ENCODE results near the gene ZFYVE28. TPM values are rescaled to one million over a fixed set of nuclear protein-coding genes. Genes with fewer than 3 reads are reported as not detected.

ZFYVE28 gene
- polyA plus RNA-seq, 1 of the 3 experiments (the other 2 are of a cell fraction) = 3.2 TPM

GRCh38 chr4:2407991-2408342, 10.5 kb downstream of the ZFYVE28 start:
- H3F3A ChIP-seq (replicated peaks; ENCODE audit: insufficient read depth) = peaks cover 9% of the 10 kb centered on the region
- POLR2A ChIA-PET = no interaction called here
- no peak overlapping the region for H3K4me3 ChIP-seq (ENCODE audit: low read depth in 2 of 2, low read length in 1 of 2)
- WGBS (ENCODE audit: low lambda C conversion rate) = 93% methylated on average over 3 of the region's 3 CpGs
- H4K20me1 ChIP-seq (ENCODE audit: insufficient read depth) = no peaks in the 10 kb centered on the region
- no peaks in the 10 kb centered on the region for H3K9me3 ChIP-seq
- H3K4me1 ChIP-seq (ENCODE audit: control insufficient read depth in 1 of 2, insufficient read depth in 2 of 2, low read depth in 1 of 2, low read length in 1 of 2) = peaks cover 0 to 15% of the 10 kb centered on the region in 2 experiments; a peak in 2 of 4 replicates
- no peak for DNase-seq
- TF ChIP-seq USF2 (IDR thresholded peaks at IDR 0.05; ENCODE audit: borderline replicate concordance, low read depth, low read length) (no peak), SIN3A (IDR thresholded peaks at IDR 0.05; ENCODE audit: borderline replicate concordance, low read depth, low read length) (no peak), TCF12 (IDR thresholded peaks at IDR 0.05) (no peak), FOSL2 (IDR thresholded peaks at IDR 0.05; ENCODE audit: borderline replicate concordance, low read depth) (no peak)
- H3K79me2 ChIP-seq (ENCODE audit: insufficient read depth) = no peaks in the 10 kb centered on the region
- no peak overlapping the region for H2AFZ ChIP-seq (ENCODE audit: low read depth)
- CTCF ChIA-PET = interaction anchor here (0.8 to 1.0 kb wide), 2 partner anchors 47 to 188 kb away, joined by 3 read pairs; no protein-coding TSS in a partner anchor
- no peak overlapping the region for H3K9ac ChIP-seq
- H3K36me3 ChIP-seq (replicated peaks in 1 of 2; ENCODE audit: control insufficient read depth in 1 of 2, insufficient read depth in 2 of 2, low read length in 1 of 2) = no peaks in the 10 kb centered on the region
- H3K4me2 ChIP-seq = no peak overlapping the region
- H3K9me2 ChIP-seq = no peaks in the 10 kb centered on the region
- H3K27ac ChIP-seq (ENCODE audit: low read depth in 2 of 2, low read length in 1 of 2) = no peak overlapping the region
- no peaks in the 10 kb centered on the region for H3K27me3 ChIP-seq (ENCODE audit: insufficient read depth)

- no peak overlapping the region for H2AFZ ChIP-seq (ENCODE audit: low read depth)
- no peak overlapping the region for H3K27ac ChIP-seq (ENCODE audit: low read depth in 2 of 2, low read length in 1 of 2)
- DNase-seq = no peak
- H3K4me3 ChIP-seq (ENCODE audit: low read depth in 2 of 2, low read length in 1 of 2) = no peak overlapping the region
- ChIA-PET CTCF (interaction anchor here (0.6 kb wide), 2 partner anchors 429 to 1700 kb away, joined by 3 to 4 read pairs; no protein-coding TSS in a partner anchor), POLR2A (no interaction called here)
- 84% methylated on average over 7 of the region's 7 CpGs for WGBS (ENCODE audit: low lambda C conversion rate)
- H3K9me3 ChIP-seq = no peaks in the 10 kb centered on the region
- no peak overlapping the region for H3K9ac ChIP-seq
- no peak for TF ChIP-seq MXI1 (IDR thresholded peaks at IDR 0.05; ENCODE audit: low read depth, low read length)
- TF ChIP-seq EZH2phosphoT487 (IDR thresholded peaks at IDR 0.05; ENCODE audit: borderline replicate concordance, low read depth) = no peak
- TF ChIP-seq, protein P1, sequence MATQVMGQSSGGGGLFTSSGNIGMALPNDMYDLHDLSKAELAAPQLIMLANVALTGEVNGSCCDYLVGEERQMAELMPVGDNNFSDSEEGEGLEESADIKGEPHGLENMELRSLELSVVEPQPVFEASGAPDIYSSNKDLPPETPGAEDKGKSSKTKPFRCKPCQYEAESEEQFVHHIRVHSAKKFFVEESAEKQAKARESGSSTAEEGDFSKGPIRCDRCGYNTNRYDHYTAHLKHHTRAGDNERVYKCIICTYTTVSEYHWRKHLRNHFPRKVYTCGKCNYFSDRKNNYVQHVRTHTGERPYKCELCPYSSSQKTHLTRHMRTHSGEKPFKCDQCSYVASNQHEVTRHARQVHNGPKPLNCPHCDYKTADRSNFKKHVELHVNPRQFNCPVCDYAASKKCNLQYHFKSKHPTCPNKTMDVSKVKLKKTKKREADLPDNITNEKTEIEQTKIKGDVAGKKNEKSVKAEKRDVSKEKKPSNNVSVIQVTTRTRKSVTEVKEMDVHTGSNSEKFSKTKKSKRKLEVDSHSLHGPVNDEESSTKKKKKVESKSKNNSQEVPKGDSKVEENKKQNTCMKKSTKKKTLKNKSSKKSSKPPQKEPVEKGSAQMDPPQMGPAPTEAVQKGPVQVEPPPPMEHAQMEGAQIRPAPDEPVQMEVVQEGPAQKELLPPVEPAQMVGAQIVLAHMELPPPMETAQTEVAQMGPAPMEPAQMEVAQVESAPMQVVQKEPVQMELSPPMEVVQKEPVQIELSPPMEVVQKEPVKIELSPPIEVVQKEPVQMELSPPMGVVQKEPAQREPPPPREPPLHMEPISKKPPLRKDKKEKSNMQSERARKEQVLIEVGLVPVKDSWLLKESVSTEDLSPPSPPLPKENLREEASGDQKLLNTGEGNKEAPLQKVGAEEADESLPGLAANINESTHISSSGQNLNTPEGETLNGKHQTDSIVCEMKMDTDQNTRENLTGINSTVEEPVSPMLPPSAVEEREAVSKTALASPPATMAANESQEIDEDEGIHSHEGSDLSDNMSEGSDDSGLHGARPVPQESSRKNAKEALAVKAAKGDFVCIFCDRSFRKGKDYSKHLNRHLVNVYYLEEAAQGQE (IDR thresholded peaks at IDR 0.05; ENCODE audit: low read depth, low read length) = no peak
- no peak for TF ChIP-seq TCF12 (IDR thresholded peaks at IDR 0.05)
- TF ChIP-seq TEAD4 (IDR thresholded peaks at IDR 0.05; ENCODE audit: borderline replicate concordance, insufficient read depth) = no peak
- TF ChIP-seq, protein P2, sequence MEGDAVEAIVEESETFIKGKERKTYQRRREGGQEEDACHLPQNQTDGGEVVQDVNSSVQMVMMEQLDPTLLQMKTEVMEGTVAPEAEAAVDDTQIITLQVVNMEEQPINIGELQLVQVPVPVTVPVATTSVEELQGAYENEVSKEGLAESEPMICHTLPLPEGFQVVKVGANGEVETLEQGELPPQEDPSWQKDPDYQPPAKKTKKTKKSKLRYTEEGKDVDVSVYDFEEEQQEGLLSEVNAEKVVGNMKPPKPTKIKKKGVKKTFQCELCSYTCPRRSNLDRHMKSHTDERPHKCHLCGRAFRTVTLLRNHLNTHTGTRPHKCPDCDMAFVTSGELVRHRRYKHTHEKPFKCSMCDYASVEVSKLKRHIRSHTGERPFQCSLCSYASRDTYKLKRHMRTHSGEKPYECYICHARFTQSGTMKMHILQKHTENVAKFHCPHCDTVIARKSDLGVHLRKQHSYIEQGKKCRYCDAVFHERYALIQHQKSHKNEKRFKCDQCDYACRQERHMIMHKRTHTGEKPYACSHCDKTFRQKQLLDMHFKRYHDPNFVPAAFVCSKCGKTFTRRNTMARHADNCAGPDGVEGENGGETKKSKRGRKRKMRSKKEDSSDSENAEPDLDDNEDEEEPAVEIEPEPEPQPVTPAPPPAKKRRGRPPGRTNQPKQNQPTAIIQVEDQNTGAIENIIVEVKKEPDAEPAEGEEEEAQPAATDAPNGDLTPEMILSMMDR (IDR thresholded peaks at IDR 0.05) = no peak
- no peak for TF ChIP-seq SIN3A (IDR thresholded peaks at IDR 0.05; ENCODE audit: borderline replicate concordance, low read depth, low read length)
- no peak for TF ChIP-seq USF2 (IDR thresholded peaks at IDR 0.05; ENCODE audit: borderline replicate concordance, low read depth, low read length)
- TF ChIP-seq RCOR1 (IDR thresholded peaks at IDR 0.05; ENCODE audit: low read length) = no peak
- no peak for TF ChIP-seq FOXJ3 (CRISPR knock-in tag; IDR thresholded peaks at IDR 0.05)
- TF ChIP-seq JUND (IDR thresholded peaks at IDR 0.05) = no peak
- no peak for TF ChIP-seq YY1 (IDR thresholded peaks at IDR 0.05; ENCODE audit: low read depth)
- TF ChIP-seq, protein P3, sequence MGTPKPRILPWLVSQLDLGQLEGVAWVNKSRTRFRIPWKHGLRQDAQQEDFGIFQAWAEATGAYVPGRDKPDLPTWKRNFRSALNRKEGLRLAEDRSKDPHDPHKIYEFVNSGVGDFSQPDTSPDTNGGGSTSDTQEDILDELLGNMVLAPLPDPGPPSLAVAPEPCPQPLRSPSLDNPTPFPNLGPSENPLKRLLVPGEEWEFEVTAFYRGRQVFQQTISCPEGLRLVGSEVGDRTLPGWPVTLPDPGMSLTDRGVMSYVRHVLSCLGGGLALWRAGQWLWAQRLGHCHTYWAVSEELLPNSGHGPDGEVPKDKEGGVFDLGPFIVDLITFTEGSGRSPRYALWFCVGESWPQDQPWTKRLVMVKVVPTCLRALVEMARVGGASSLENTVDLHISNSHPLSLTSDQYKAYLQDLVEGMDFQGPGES (IDR thresholded peaks at IDR 0.05; ENCODE audit: low read depth, low read length) = no peak
- TF ChIP-seq NFIC (IDR thresholded peaks at IDR 0.05; ENCODE audit: borderline replicate concordance) = no peak
- no peak for TF ChIP-seq RXRA (IDR thresholded peaks at IDR 0.05; ENCODE audit: borderline replicate concordance, low read depth)
- no peaks in the 10 kb centered on the region for H3K9me2 ChIP-seq
- H4K20me1 ChIP-seq (ENCODE audit: insufficient read depth) = no peaks in the 10 kb centered on the region
- no peaks in the 10 kb centered on the region for H3K36me3 ChIP-seq (replicated peaks in 1 of 2; ENCODE audit: control insufficient read depth in 1 of 2, insufficient read depth in 2 of 2, low read length in 1 of 2)
- peaks cover 0 to 15% of the 10 kb centered on the region in 2 experiments; a peak in 2 of 4 replicates for H3K4me1 ChIP-seq (ENCODE audit: control insufficient read depth in 1 of 2, insufficient read depth in 2 of 2, low read depth in 1 of 2, low read length in 1 of 2)
- H3F3A ChIP-seq (replicated peaks; ENCODE audit: insufficient read depth) = no peaks in the 10 kb centered on the region
- H3K4me2 ChIP-seq = no peak overlapping the region
- no peaks in the 10 kb centered on the region for H3K79me2 ChIP-seq (ENCODE audit: insufficient read depth)
- no peaks in the 10 kb centered on the region for H3K27me3 ChIP-seq (ENCODE audit: insufficient read depth)
Observed at GRCh38 chr4:2406920-2407319, 11.5 kb downstream of the ZFYVE28 start.

All from SK-N-SH (cell line).